ENCODE measurements around the gene LBHD2. TPM values are rescaled to one million over a fixed set of nuclear protein-coding genes. Genes with fewer than 3 reads are reported as not detected.
A peak's percentile ranks its signal among the peaks of the same experiment; 100 is the strongest.

Gene LBHD2
- total and polyA plus RNA-seq, 2 of the 13 experiments (the other 11 are each of a cell fraction or from before 2014, with no cell fraction given), result 0.67 to 1.00 TPM

- TF ChIP-seq ZNF274 (CRISPR knock-in tag; IDR thresholded peaks at IDR 0.05) (no peak), TBP (CRISPR knock-in tag; IDR thresholded peaks at IDR 0.05) (no peak), EED (CRISPR knock-in tag; IDR thresholded peaks at IDR 0.05) (no peak), SALL1 (CRISPR knock-in tag; IDR thresholded peaks at IDR 0.05) (peak; percentile 84), E2F1 (CRISPR knock-in tag; IDR thresholded peaks at IDR 0.05) (0 out of 2 replicates have a peak, but pooled peaks have one; percentile 56), ZNF670 (CRISPR knock-in tag; IDR thresholded peaks at IDR 0.05; ENCODE audit: borderline replicate concordance) (0 out of 2 replicates have a peak, but pooled peaks have one; percentile 29), PRMT3 (CRISPR knock-in tag; IDR thresholded peaks at IDR 0.05; ENCODE audit: borderline replicate concordance, low read depth) (no peak), ZNF850 (CRISPR knock-in tag; conservative IDR thresholded peaks at IDR 0.05) (no peak), CBX2 (IDR thresholded peaks at IDR 0.05; ENCODE audit: low read depth, low read length) (no peak), CBX2 (CRISPR knock-in tag; IDR thresholded peaks at IDR 0.05; ENCODE audit: low read depth) (no peak), BRD4 (CRISPR knock-in tag; IDR thresholded peaks at IDR 0.05) (peak; percentile 84), ZBTB7A (CRISPR knock-in tag; IDR thresholded peaks at IDR 0.05) (peak; percentile 83), NFIB (CRISPR knock-in tag; IDR thresholded peaks at IDR 0.05; ENCODE audit: borderline replicate concordance) (no peak), DNMT3B (CRISPR knock-in tag; conservative IDR thresholded peaks at IDR 0.05) (0 out of 2 replicates have a peak, but pooled peaks have one; percentile 43), ZNF761 (CRISPR knock-in tag; conservative IDR thresholded peaks at IDR 0.05) (no peak), NR2F1 (CRISPR knock-in tag; IDR thresholded peaks at IDR 0.05) (peak; percentile 59 to 74; a peak in 2 of 4 replicates), ZBTB20 (CRISPR knock-in tag; IDR thresholded peaks at IDR 0.05; ENCODE audit: borderline replicate concordance, low read depth) (peak; percentile 75; the same call in 1 of the 2 replicates), HDAC6 (IDR thresholded peaks at IDR 0.05; ENCODE audit: low read depth, low read length) (no peak), PHB2 (IDR thresholded peaks at IDR 0.05; ENCODE audit: partially characterized antibody) (no peak), ZNF280B (CRISPR knock-in tag; IDR thresholded peaks at IDR 0.05; ENCODE audit: borderline replicate concordance) (no peak), KMT2A (CRISPR knock-in tag; IDR thresholded peaks at IDR 0.05) (no peak), RFX1 (IDR thresholded peaks at IDR 0.05) (no peak), ERF (CRISPR knock-in tag; IDR thresholded peaks at IDR 0.05) (peak; percentile 49; the same call in 1 of the 2 replicates), ZNF446 (CRISPR knock-in tag; IDR thresholded peaks at IDR 0.05) (no peak), ZNF432 (CRISPR knock-in tag; IDR thresholded peaks at IDR 0.05; ENCODE audit: borderline replicate concordance) (no peak), CBX5 (CRISPR knock-in tag; IDR thresholded peaks at IDR 0.05; ENCODE audit: borderline replicate concordance) (0 out of 2 replicates have a peak, but pooled peaks have one; percentile 69), ZNF335 (CRISPR knock-in tag; IDR thresholded peaks at IDR 0.05) (no peak), ZNF546 (CRISPR knock-in tag; conservative IDR thresholded peaks at IDR 0.05) (peak; percentile 46)
Observed at GRCh38 chr14:103099081-103099732, 15.2 kb downstream of the LBHD2 start (continued).
